HEK293 (cell line): Measurements from ENCODE around the gene CDH3.

Experiments
- BCL11A ChIP-seq: fragments of 450-650 bp; formaldehyde crosslinking; IDR thresholded peaks from 2 replicates; pipeline ENCODE4 v1.5.1; 2016; ENCODE audit warnings: low read depth, missing biosample characterization, missing genetic modification characterization
- PATZ1 ChIP-seq: fragments of 450-650 bp; formaldehyde crosslinking; IDR thresholded peaks from 2 replicates; pipeline ENCODE4 v1.5.1; 2016; ENCODE audit warnings: missing biosample characterization, missing genetic modification characterization
- SETDB1 ChIP-seq: IDR thresholded peaks from one replicate; pipeline ENCODE4 v1.6.1; 2017; ENCODE audit warnings: mild to moderate bottlenecking, low read length, moderate library complexity, mixed read lengths; ENCODE audit not compliant: insufficient read length
- SP7 ChIP-seq: fragments of 450-650 bp; formaldehyde crosslinking; IDR thresholded peaks from 2 replicates; pipeline ENCODE4 v1.5.1; 2016; ENCODE audit warnings: missing biosample characterization, missing genetic modification characterization
- ZBTB1 ChIP-seq: fragments of 450-650 bp; formaldehyde crosslinking; IDR thresholded peaks from 2 replicates; pipeline ENCODE4 v1.5.1; 2016; ENCODE audit warnings: missing biosample characterization, missing genetic modification characterization
- ZBTB48 ChIP-seq: fragments of 450-650 bp; formaldehyde crosslinking; IDR thresholded peaks from 2 replicates; pipeline ENCODE4 v1.5.1; 2016; ENCODE audit warnings: missing biosample characterization, missing genetic modification characterization
- ZBTB7A ChIP-seq: fragments of 450-650 bp; formaldehyde crosslinking; IDR thresholded peaks from 2 replicates; pipeline ENCODE4 v1.5.1; 2016; ENCODE audit warnings: low read depth, missing biosample characterization, missing genetic modification characterization
- ZIC2 ChIP-seq: fragments of 450-650 bp; formaldehyde crosslinking; IDR thresholded peaks from 2 replicates; pipeline ENCODE4 v1.5.1; 2016; ENCODE audit warnings: missing biosample characterization, missing genetic modification characterization
- ZNF121 ChIP-seq: fragments of 450-650 bp; formaldehyde crosslinking; IDR thresholded peaks from 2 replicates; pipeline ENCODE4 v1.5.1; 2016; ENCODE audit warnings: missing biosample characterization, missing genetic modification characterization
- ZNF175 ChIP-seq: fragments of 450-650 bp; formaldehyde crosslinking; IDR thresholded peaks from 2 replicates; pipeline ENCODE4 v1.5.1; 2016; ENCODE audit warnings: missing biosample characterization, missing genetic modification characterization
- ZNF18 ChIP-seq: fragments of 450-650 bp; formaldehyde crosslinking; IDR thresholded peaks from 2 replicates; pipeline ENCODE4 v1.5.1; 2016; ENCODE audit warnings: missing biosample characterization, missing genetic modification characterization
- ZNF184 ChIP-seq: fragments of 450-650 bp; IDR thresholded peaks from 2 replicates; pipeline ENCODE4 v1.5.1; 2018; ENCODE audit warnings: missing biosample characterization, mild to moderate bottlenecking, missing genetic modification characterization
- ZNF398 ChIP-seq: fragments of 450-650 bp; formaldehyde crosslinking; IDR thresholded peaks from 2 replicates; pipeline ENCODE4 v1.5.1; 2017; ENCODE audit warnings: missing biosample characterization, missing genetic modification characterization
- ZNF416 ChIP-seq: fragments of 450-650 bp; formaldehyde crosslinking; IDR thresholded peaks from 2 replicates; pipeline ENCODE4 v1.5.1; 2016; ENCODE audit warnings: missing biosample characterization, missing genetic modification characterization
- ZNF510 ChIP-seq: fragments of 450-650 bp; formaldehyde crosslinking; IDR thresholded peaks from 2 replicates; pipeline ENCODE4 v1.5.1; 2018; ENCODE audit warnings: mild to moderate bottlenecking, missing genetic modification characterization, missing biosample characterization; ENCODE audit not compliant: insufficient replicate concordance
- ZNF558 ChIP-seq: fragments of 450-650 bp; formaldehyde crosslinking; IDR thresholded peaks from 2 replicates; pipeline ENCODE4 v1.5.1; 2016; ENCODE audit warnings: missing biosample characterization, missing genetic modification characterization
- ZNF600 ChIP-seq: fragments of 450-650 bp; formaldehyde crosslinking; IDR thresholded peaks from 2 replicates; pipeline ENCODE4 v1.5.1; 2016; ENCODE audit warnings: missing biosample characterization, missing genetic modification characterization
- ZNF610 ChIP-seq: fragments of 450-650 bp; formaldehyde crosslinking; IDR thresholded peaks from 2 replicates; pipeline ENCODE4 v1.5.1; 2016; ENCODE audit warnings: missing biosample characterization, missing genetic modification characterization, borderline replicate concordance
- ZNF626 ChIP-seq: fragments of 450-650 bp; sonication (Bioruptor Pico); formaldehyde crosslinking; IDR thresholded peaks from 2 replicates; pipeline ENCODE4 v1.5.1; 2018; ENCODE audit warnings: missing biosample characterization, missing genetic modification characterization, inconsistent platforms
- ZNF639 ChIP-seq: fragments of 450-650 bp; formaldehyde crosslinking; IDR thresholded peaks from 2 replicates; pipeline ENCODE4 v1.5.1; 2016; ENCODE audit warnings: missing biosample characterization, missing genetic modification characterization
- ZNF664 ChIP-seq: fragments of 450-650 bp; formaldehyde crosslinking; IDR thresholded peaks from 2 replicates; pipeline ENCODE4 v1.5.1; 2016; ENCODE audit warnings: missing biosample characterization, missing genetic modification characterization
- ZNF76 ChIP-seq: fragments of 450-650 bp; formaldehyde crosslinking; IDR thresholded peaks from 2 replicates; pipeline ENCODE4; 2016; ENCODE audit warnings: low read depth, missing biosample characterization, missing genetic modification characterization, borderline replicate concordance
- ZNF768 ChIP-seq: fragments of 450-650 bp; formaldehyde crosslinking; IDR thresholded peaks from 2 replicates; pipeline ENCODE4 v1.5.1; 2018; ENCODE audit warnings: missing biosample characterization, mild to moderate bottlenecking, missing genetic modification characterization
- ZNF785 ChIP-seq: fragments of 450-650 bp; formaldehyde crosslinking; IDR thresholded peaks from 2 replicates; pipeline ENCODE4 v1.5.1; 2016; ENCODE audit warnings: missing biosample characterization, missing genetic modification characterization
- ZSCAN16 ChIP-seq: fragments of 450-650 bp; formaldehyde crosslinking; IDR thresholded peaks from 2 replicates; pipeline ENCODE4 v1.5.1; 2016; ENCODE audit warnings: missing biosample characterization, missing genetic modification characterization
- TF ChIP-seq, protein P1 (sequence below): fragments of 450-650 bp; formaldehyde crosslinking; IDR thresholded peaks from 2 replicates; pipeline ENCODE4 v1.5.1; 2017; ENCODE audit warnings: missing biosample characterization, missing genetic modification characterization
- TF ChIP-seq, protein P2 (sequence below): fragments of 450-650 bp; formaldehyde crosslinking; IDR thresholded peaks from 2 replicates; pipeline ENCODE4 v1.5.1; 2016; ENCODE audit warnings: missing biosample characterization, missing genetic modification characterization
- TF ChIP-seq, protein P3 (sequence below): fragments of 450-650 bp; formaldehyde crosslinking; IDR thresholded peaks from 2 replicates; pipeline ENCODE4 v1.5.1; 2016; ENCODE audit warnings: missing biosample characterization, missing genetic modification characterization

Gene CDH3

DNA sequence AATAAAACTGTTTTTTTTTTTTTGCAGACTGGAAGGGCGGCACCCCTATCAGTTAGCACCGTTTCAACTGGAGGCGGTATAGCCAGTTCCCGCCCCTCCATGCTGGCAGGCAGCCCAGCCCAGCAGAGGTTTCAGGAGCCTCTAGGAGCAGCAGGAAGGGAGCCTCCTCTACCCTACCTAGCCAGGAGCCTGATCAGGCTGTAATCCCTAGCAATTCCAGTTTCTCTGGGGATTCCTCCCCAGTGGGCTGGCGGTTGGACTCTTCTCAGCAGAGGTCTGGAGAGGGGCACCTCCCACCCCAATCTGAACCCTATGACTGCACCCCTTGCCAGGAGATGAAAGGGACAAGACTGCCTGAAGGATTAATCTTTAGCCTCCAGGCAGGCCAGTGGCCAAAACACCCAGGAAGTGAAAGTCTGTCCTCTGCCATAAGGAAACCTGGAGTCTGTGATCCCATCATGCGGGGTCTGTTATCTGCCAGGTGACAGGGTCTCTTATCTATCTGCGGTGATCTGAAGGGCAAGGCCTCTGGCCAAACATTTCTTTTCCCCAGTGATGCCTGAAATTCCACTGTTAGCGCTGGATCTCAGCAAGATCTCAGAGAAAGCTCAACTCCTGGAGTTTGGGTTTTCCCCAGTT, 87.1 kb downstream of the CDH3 start (continued):
- TF ChIP-seq ZNF626 (no peak), ZNF184 (tag by site-specific recombination) (no peak), ZBTB7A (tag by site-specific recombination) (no peak), ZNF785 (tag by site-specific recombination) (no peak), ZNF639 (tag by site-specific recombination) (no peak), SETDB1 (no peak), ZNF398 (tag by site-specific recombination) (0 out of 2 replicates have a peak, but pooled peaks have one; percentile 11), ZNF600 (0 out of 2 replicates have a peak, but pooled peaks have one; percentile 24), SP7 (tag by site-specific recombination) (peak; percentile 50; the same call in 1 of the 2 replicates), ZNF510 (no peak), ZBTB1 (tag by site-specific recombination) (no peak), BCL11A (tag by site-specific recombination) (no peak), ZNF121 (tag by site-specific recombination) (no peak), ZNF18 (tag by site-specific recombination) (no peak), ZNF664 (tag by site-specific recombination) (no peak), PATZ1 (tag by site-specific recombination) (no peak), ZSCAN16 (peak; percentile 69; the same call in 1 of the 2 replicates), ZNF610 (no peak), ZIC2 (tag by site-specific recombination) (no peak; the same call in 1 of the 2 replicates), ZNF416 (tag by site-specific recombination) (no peak), ZBTB48 (tag by site-specific recombination) (no peak), ZNF768 (no peak), ZNF175 (tag by site-specific recombination) (no peak), ZNF76 (tag by site-specific recombination) (no peak), ZNF558 (tag by site-specific recombination) (no peak)
- TF ChIP-seq, protein P1, sequence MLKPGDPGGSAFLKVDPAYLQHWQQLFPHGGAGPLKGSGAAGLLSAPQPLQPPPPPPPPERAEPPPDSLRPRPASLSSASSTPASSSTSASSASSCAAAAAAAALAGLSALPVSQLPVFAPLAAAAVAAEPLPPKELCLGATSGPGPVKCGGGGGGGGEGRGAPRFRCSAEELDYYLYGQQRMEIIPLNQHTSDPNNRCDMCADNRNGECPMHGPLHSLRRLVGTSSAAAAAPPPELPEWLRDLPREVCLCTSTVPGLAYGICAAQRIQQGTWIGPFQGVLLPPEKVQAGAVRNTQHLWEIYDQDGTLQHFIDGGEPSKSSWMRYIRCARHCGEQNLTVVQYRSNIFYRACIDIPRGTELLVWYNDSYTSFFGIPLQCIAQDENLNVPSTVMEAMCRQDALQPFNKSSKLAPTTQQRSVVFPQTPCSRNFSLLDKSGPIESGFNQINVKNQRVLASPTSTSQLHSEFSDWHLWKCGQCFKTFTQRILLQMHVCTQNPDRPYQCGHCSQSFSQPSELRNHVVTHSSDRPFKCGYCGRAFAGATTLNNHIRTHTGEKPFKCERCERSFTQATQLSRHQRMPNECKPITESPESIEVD (tag by site-specific recombination), result no peak
- TF ChIP-seq, protein P2, sequence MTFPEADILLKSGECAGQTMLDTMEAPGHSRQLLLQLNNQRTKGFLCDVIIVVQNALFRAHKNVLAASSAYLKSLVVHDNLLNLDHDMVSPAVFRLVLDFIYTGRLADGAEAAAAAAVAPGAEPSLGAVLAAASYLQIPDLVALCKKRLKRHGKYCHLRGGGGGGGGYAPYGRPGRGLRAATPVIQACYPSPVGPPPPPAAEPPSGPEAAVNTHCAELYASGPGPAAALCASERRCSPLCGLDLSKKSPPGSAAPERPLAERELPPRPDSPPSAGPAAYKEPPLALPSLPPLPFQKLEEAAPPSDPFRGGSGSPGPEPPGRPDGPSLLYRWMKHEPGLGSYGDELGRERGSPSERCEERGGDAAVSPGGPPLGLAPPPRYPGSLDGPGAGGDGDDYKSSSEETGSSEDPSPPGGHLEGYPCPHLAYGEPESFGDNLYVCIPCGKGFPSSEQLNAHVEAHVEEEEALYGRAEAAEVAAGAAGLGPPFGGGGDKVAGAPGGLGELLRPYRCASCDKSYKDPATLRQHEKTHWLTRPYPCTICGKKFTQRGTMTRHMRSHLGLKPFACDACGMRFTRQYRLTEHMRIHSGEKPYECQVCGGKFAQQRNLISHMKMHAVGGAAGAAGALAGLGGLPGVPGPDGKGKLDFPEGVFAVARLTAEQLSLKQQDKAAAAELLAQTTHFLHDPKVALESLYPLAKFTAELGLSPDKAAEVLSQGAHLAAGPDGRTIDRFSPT (tag by site-specific recombination), result no peak
- TF ChIP-seq, protein P3, sequence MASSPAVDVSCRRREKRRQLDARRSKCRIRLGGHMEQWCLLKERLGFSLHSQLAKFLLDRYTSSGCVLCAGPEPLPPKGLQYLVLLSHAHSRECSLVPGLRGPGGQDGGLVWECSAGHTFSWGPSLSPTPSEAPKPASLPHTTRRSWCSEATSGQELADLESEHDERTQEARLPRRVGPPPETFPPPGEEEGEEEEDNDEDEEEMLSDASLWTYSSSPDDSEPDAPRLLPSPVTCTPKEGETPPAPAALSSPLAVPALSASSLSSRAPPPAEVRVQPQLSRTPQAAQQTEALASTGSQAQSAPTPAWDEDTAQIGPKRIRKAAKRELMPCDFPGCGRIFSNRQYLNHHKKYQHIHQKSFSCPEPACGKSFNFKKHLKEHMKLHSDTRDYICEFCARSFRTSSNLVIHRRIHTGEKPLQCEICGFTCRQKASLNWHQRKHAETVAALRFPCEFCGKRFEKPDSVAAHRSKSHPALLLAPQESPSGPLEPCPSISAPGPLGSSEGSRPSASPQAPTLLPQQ (tag by site-specific recombination), result no peak
